BE2C (cell line): ENCODE measurements around the gene MINPP1.

ENCODE experiments used
- DNase-seq: peaks from one replicate; pipeline ENCODE4 v3.0.0-alpha.2; 2020
- H3K27me3 ChIP-seq: fragments of 250-450 bp; sonication (Bioruptor Pico); 2 replicates; pipeline ENCODE4 v1.5.1; 2020; ENCODE audit warnings: mild to moderate bottlenecking
- H3K36me3 ChIP-seq: fragments of 250-450 bp; sonication (Bioruptor Pico); 2 replicates; pipeline ENCODE4 v1.5.1; 2020; ENCODE audit warnings: mild to moderate bottlenecking
- H3K4me1 ChIP-seq: fragments of 250-450 bp; sonication (Bioruptor Pico); 2 replicates; pipeline ENCODE4 v1.5.1; 2020
- H3K4me3 ChIP-seq: 2 replicates; pipeline ENCODE4 v1.5.1; 2011; ENCODE audit warnings: low read depth, low read length
- H3K9me3 ChIP-seq: fragments of 250-450 bp; sonication (Bioruptor Pico); 2 replicates; pipeline ENCODE4 v1.5.1; 2020
- CTCF ChIP-seq: IDR thresholded peaks from 2 replicates; pipeline ENCODE4 v1.5.1; 2012; ENCODE audit warnings: mild to moderate bottlenecking, low read depth, low read length

Gene MINPP1

GRCh38 chr10:87578842-87579401, 74.2 kb downstream of the MINPP1 start:
- H3K9me3 ChIP-seq = no peaks in the 10 kb centered on the region
- DNase-seq = no peak
- H3K4me1 ChIP-seq = no peaks in the 10 kb centered on the region
- no peaks in the 10 kb centered on the region for H3K36me3 ChIP-seq
- H3K4me3 ChIP-seq = no peak overlapping the region
- no peaks in the 10 kb centered on the region for H3K27me3 ChIP-seq
- no peak for TF ChIP-seq CTCF

- no peaks in the 10 kb centered on the region for H3K27me3 ChIP-seq
- DNase-seq = no peak
- H3K4me1 ChIP-seq = no peaks in the 10 kb centered on the region
- no peak overlapping the region for H3K4me3 ChIP-seq
- H3K36me3 ChIP-seq = no peaks in the 10 kb centered on the region
- no peak for TF ChIP-seq CTCF
- no peaks in the 10 kb centered on the region for H3K9me3 ChIP-seq
Observed at GRCh38 chr10:87579563-87579962, 74.9 kb downstream of the MINPP1 start.

GRCh38 chr10:87580016-87580415, 75.3 kb downstream of the MINPP1 start:
- H3K27me3 ChIP-seq = no peaks in the 10 kb centered on the region
- DNase-seq = no peak
- TF ChIP-seq CTCF = no peak
- no peaks in the 10 kb centered on the region for H3K9me3 ChIP-seq
- H3K36me3 ChIP-seq = no peaks in the 10 kb centered on the region
- H3K4me3 ChIP-seq = no peak overlapping the region
- no peaks in the 10 kb centered on the region for H3K4me1 ChIP-seq

GRCh38 chr10:87585565-87586514, 81.1 kb downstream of the MINPP1 start:
- Histone ChIP-seq H3K36me3 (no peaks in the 10 kb centered on the region), H3K4me3 (no peak overlapping the region), H3K4me1 (no peaks in the 10 kb centered on the region), H3K9me3 (no peaks in the 10 kb centered on the region), H3K27me3 (no peaks in the 10 kb centered on the region)
- no peak for DNase-seq
- no peak for TF ChIP-seq CTCF

GRCh38 chr10:87589645-87590051, 85.0 kb downstream of the MINPP1 start:
- no peak for DNase-seq
- H3K4me1 ChIP-seq = no peaks in the 10 kb centered on the region

More at GRCh38 chr10:87589645-87590051, 85.0 kb downstream of the MINPP1 start:
- H3K4me3 ChIP-seq = no peak overlapping the region
- no peaks in the 10 kb centered on the region for H3K27me3 ChIP-seq
- H3K36me3 ChIP-seq = no peaks in the 10 kb centered on the region
- no peak for TF ChIP-seq CTCF
- H3K9me3 ChIP-seq = no peaks in the 10 kb centered on the region
